HG03066 (cell line): Measurements from ENCODE around the gene TGFBI.

Experiments
- ATAC-seq: cut with Tn5 transposase; IDR thresholded peaks from one replicate; pipeline ENCODE4 v1.9.1; 2021; ENCODE audit warnings: low read depth; ENCODE audit not compliant: unreplicated experiment

The TGFBI gene

DNA sequence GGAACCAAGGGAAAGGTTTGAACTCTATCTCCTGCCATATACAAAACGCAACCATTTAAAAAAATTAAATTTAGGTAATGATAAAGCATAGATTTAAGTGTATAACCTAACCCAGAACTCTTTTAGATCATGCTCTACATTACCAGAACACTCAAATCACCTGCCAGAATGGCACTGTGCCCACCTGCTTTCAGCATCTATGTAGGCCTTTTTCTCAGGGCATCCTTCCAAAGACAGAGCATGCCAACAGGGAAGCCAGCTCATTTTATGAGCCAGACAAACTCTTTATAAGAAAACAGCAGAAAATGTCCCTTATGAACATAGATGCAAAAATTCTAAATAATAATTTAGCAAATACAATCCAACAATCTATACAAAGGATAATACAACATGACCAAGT lies 55.9 kb downstream of the TGFBI start:
- no peak for ATAC-seq

- ATAC-seq = no peak
Observed at GRCh38 chr5:136086783-136087566, 58.2 kb downstream of the TGFBI start.

GRCh38 chr5:136087961-136088871 lies 59.4 kb downstream of the TGFBI start:
- no peak for ATAC-seq

- no peak for ATAC-seq
Observed at GRCh38 chr5:136089791-136090190, 61.0 kb downstream of the TGFBI start.

- no peak for ATAC-seq
Observed at GRCh38 chr5:136090319-136090718, 61.5 kb downstream of the TGFBI start.

DNA sequence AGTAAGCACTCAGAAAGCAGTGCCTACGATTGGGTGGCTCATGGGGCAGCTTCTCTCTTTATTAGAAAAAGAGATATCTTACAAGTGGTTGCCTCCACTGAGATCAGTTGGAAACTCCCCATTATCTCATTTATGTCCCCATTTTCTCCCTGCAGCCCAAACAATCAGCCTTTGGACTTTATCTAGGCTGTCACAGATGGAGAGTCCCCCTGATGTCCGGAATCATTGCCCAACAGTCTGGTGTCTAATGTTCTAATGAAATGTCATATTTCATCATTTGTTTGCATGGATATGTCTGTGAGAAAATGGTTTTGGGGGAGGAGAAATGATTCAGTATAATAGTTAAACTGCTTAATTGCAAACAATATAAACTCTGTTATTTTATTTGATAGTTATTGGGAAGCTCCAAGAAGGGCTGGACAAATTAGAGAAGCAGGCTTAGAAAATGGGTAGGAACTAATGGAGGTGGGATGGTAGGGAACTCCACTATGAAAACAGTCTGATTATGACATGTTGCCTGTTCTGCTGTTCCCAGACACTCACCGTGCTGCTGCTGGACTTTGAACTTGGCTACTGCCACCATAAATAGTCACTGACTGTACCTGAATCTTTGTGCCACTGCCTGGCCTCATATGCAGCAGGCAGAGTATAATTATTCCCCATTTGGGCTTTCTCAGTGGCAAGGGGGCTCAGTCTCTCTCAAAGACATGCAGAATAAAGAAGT lies 65.6 kb downstream of the TGFBI start:
- no peak for ATAC-seq

DNA sequence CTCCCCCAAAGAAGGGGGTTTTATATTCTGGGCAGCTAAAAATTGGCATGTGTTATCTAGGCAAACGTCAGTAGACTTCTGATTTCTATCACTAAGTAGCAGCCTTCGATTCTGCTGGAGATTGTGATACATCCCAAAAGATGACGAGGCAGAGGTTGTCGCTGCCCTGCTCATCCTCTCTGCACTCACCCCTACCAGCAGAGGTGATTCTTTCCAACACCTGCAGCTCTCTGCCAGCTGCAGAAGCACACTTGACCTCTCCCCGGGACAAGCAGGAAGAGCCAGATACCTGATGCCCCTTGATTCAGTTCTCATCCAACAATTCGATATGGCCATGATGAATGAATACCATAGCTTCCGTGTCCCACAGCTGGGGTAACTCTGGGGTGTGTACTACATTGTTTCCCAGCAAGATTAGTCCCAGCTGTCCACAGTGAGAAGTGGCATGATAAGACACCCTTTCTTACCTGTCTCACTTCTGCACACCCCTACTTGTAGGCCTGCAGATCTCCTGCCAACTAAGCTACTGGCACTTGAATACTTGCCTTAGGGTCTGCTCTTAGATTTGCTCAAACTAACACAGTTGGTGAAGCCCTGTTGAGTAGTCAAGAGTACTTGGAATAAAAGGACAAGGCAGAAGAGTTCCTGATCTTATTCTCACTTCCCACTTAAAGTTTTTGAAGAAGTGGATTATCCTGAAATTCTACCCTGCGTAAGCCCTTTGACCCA lies 66.3 kb downstream of the TGFBI start:
- no peak for ATAC-seq

DNA sequence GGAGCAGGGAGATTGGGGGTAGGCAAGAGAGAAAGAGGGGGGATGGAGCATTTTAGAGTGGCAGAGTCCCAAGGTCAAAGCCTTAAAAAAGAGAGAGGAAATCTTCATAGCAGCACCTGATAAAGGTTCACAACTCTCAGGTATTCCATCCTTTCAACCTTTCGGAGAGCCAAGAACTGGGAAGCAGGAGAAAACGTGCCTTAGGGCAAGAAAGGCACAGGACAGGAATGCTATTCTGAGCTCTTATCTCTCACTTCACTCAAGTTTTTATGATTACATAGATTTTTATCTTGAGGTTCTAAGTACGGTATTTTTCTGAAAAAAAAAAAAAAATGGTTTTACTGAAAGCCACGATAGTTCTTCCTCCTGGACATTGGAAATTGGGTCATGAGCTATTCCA lies 69.4 kb downstream of the TGFBI start:
- no peak for ATAC-seq

- no peak for ATAC-seq
Observed at GRCh38 chr5:136099870-136100269, 71.1 kb downstream of the TGFBI start.

DNA sequence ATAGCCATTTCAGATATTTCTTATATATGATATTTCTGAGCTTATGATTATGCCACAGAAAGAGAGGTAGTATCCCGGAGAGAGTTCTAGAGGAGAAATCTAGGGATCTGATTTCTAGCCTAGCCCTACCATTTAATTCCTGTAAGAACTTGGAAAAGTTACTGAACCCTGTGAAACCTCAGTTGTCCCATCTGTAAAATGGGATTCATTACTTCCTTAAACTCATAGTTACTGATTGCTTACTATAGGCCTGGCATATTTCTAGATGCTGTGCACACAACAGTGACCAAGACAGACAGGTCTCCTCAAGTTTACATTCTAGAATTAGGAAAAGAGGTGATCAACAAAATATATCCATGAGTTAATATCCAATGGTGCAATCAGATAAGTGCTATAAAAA lies 73.1 kb downstream of the TGFBI start:
- no peak for ATAC-seq

DNA sequence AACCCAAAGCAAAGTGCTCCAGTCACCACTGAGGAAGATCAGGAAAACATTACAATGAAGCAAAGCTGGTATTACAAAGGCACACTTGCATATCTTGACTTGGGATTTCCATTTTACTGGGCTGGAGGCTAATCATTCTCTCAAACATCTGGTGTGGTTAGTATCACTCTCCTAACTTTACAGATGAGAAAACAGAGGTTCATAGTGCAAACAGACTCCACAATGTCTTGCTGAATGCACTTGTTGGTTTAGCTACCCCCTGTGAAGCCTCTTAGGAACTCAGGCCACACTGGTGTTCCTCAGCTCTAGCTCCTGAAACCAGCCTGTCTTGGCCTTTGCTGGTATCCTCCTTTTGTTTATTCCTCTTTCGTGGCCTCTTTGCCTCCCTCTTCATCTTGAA lies 74.3 kb downstream of the TGFBI start:
- peak; percentile 73 for ATAC-seq

GRCh38 chr5:136104306-136104965 lies 75.6 kb downstream of the TGFBI start:
- ATAC-seq = no peak

DNA sequence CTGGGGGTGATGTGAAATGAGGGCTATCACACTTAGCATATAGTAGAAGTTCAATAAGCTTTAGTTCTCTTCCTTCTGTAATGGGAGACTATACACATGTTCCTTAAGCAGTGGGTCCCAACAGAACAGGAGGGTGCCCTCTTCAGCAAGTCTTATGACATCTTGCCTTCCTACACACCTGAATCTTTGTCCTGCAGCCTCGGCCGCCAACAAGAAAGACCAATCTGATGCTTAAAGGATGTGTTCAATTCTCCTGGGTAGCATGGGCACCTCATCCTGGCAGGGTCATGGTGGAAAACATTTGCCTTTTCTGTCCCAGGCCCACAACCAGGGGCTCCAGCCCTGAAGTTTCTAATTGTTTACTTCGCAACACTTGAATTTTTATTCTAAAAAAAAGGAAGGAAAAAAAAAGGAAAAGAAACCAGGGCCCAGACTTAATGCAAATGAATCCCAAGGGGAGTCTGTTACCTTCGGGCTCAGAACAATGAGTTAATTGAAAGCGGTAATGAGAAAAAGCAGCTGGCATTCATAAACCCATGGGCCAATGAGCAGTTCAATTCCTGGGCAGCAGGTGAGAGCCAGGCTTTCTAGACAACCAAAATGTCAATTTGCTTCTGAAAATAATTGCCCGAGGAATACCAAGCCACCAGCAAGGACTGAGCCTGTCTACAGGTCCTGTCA lies 77.7 kb downstream of the TGFBI start:
- ATAC-seq = no peak

- no peak for ATAC-seq
Observed at GRCh38 chr5:136108180-136108611, 79.4 kb downstream of the TGFBI start.

GRCh38 chr5:136108766-136109165 lies 80.0 kb downstream of the TGFBI start:
- ATAC-seq = no peak

DNA sequence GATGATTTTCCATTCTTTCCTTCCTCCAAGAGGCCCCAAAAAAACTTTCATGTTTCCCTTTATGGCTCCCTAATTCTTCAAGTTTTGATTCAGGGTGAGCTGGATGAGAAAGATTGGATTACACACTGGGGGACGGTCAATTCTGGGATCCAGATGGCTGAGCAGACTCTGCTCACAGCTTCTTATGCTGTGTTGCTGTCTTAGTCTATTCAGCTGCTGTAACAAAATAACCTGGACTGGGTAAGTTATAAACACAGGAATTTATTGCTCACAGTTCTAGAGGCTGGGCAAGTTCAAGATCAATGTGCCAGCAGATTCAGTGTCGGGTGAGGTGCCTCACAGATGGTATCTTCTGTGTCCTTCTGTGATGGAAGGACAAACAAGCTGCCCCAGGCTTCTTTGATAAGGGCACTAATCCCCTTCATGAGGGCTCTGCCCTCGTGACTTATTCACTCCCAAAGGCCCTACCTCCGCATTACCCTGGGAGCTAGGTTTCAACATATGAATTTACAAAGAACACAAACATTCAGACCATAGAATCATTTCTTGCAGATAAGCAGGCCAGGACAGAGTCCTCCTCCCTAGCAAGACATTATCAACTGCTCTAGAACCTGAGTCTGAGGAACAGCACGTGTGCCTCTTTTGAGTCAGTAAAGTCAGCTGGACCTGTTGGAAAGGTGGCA lies 80.8 kb downstream of the TGFBI start:
- no peak for ATAC-seq
